ENCODE measurements around the gene ARIH2. TPM values are rescaled to one million over a fixed set of nuclear protein-coding genes. Genes with fewer than 3 reads are reported as not detected.

The ARIH2 gene
- total and polyA plus RNA-seq, 2 of the 8 experiments (the other 6 are each of a cell fraction or from before 2014, with no cell fraction given): 72.9 to 136 TPM

DNA sequence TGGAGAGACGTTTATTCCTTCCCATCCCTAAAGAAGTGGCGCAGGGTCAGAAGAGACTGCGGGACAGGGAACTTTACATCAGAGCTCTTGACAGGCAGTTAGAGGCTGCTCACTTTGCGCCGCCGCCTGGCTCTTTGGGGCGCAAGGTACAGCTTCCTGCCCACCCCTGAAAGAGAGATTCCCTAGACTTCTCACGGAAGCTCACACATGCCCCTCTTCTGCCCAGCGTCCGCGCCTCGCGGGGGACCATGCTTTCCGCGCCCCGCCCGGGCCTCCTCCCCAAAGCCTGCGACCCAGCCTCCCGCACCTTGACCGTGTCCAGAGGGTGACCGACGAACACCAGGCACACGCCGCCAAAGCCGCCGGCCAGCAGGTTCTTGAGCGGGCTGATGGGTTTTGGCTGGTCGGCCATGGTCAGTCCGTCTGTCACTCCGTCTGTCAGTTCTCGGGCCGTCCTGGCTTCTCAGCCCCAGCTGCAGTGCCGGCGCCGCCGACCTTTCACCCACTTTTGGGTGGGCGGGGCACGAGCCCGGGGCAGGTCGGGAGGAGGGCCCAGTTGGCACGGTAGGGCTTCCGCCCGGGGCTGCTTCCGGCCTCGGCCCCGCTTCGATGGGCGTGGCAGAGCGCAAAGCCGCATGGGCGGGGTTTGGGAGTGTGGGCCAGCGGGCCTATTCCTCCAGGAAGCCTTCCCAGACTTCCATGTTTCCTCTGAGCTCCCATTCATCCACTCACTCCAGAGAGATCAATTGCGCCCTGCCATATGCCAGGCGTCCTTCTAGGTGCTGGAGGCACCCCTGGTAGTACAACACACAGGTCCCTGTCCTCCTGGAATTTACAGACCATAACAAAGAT is 20.0 kb upstream of the ARIH2 start, which contains the start of gene SLC25A20:
Gene SLC25A20, minus strand, starts transcription at position 500 of the 852 bp plus-strand sequence. Its CDS starts 88 bp downstream, at position 412.
- POLR2A ChIA-PET (ENCODE audit: partially characterized antibody): interaction anchor here (0.7 to 2.4 kb wide), 8 partner anchors 10 to 182 kb away, joined by 3 to 11 read pairs (median 4); partner anchors contain the start of genes PRKAR2A and WDR6
- no peaks in the 10 kb centered on the region for H3K79me1 ChIP-seq (ENCODE audit: low read depth, low read length)
- peak; percentile 7 for FAIRE-seq
- TF ChIP-seq ZNF274 (IDR thresholded peaks at IDR 0.05; ENCODE audit: borderline replicate concordance, extremely low read depth, low read length) (no peak), TCF12 (IDR thresholded peaks at IDR 0.05; ENCODE audit: low read depth, low read length) (no peak), CHD1 (IDR thresholded peaks at IDR 0.05; ENCODE audit: low read depth, low read length) (no peak), NRF1 (IDR thresholded peaks at IDR 0.05; ENCODE audit: low read depth, low read length) (no peak), TAF1 (IDR thresholded peaks at IDR 0.05; ENCODE audit: low read depth, low read length) (peak; percentile 68), CBX5 (IDR thresholded peaks at IDR 0.05; ENCODE audit: low read depth, low read length) (no peak), CTBP2 (IDR thresholded peaks at IDR 0.05; ENCODE audit: borderline replicate concordance, insufficient read depth, insufficient read length, low read length) (peak; percentile 63), GABPA (IDR thresholded peaks at IDR 0.05; ENCODE audit: borderline replicate concordance, insufficient read depth, low read length) (peak; percentile 66; the same call in 1 of the 2 replicates), RAD21 (IDR thresholded peaks at IDR 0.05 in 1 of 2, conservative IDR thresholded peaks at IDR 0.05 in 1 of 2; ENCODE audit: low read depth in 2 of 2, low read length in 2 of 2) (no peak), SP2 (IDR thresholded peaks at IDR 0.05; ENCODE audit: low read length) (no peak), ASH2L (IDR thresholded peaks at IDR 0.05; ENCODE audit: low read length) (no peak)

More for the DNA sequence above, 20.0 kb upstream of the ARIH2 start, which contains the start of gene SLC25A20:
- Histone ChIP-seq H3K18ac (ENCODE audit: extremely low read depth, low read length) (no peak within 1 kb of the TSS; the same call in 1 of the 2 replicates), H3K4me1 (replicated peaks in 1 of 4; ENCODE audit: control insufficient read depth in 3 of 4, insufficient read depth in 4 of 4, low read length in 3 of 4) (peaks cover 0 to 6% (median 3%) of the 10 kb centered on the region in 4 experiments; a peak in 2 of 7 replicates), H2BK12ac (ENCODE audit: low read depth, low read length) (no peak within 1 kb of the TSS), H2AFZ (ENCODE audit: low read length) (peak within 1 kb of the TSS; percentile 86), H3K4me2 (ENCODE audit: insufficient read depth in 1 of 2, low read depth in 2 of 2, low read length in 2 of 2) (peak within 1 kb of the TSS; percentile 56 to 86), H3K23me2 (ENCODE audit: low read depth, low read length) (peaks cover 3% of the 10 kb centered on the region; the same call in 1 of the 2 replicates), H4K5ac (ENCODE audit: insufficient read length, low read depth, low read length) (peak within 1 kb of the TSS; percentile 42), H3K36me3 (ENCODE audit: control insufficient read depth in 2 of 4, insufficient read depth in 4 of 4, low read length in 3 of 4) (no peaks in the 10 kb centered on the region), H4K8ac (ENCODE audit: extremely low read depth, insufficient read depth, low read length) (no peak within 1 kb of the TSS), H3K4me3 (ENCODE audit: extremely low read depth in 1 of 4, insufficient read depth in 2 of 4, low read depth in 3 of 4, low read length in 4 of 4) (peak within 1 kb of the TSS; percentile 71 to 83 (median 76)), H3K4ac (replicated peaks; ENCODE audit: insufficient read length, low read depth, low read length) (no peak within 1 kb of the TSS), H3K14ac (ENCODE audit: insufficient read length) (no peak within 1 kb of the TSS), H2BK20ac (ENCODE audit: low read length) (no peak within 1 kb of the TSS), H3K27me3 (replicated peaks in 1 of 4; ENCODE audit: control insufficient read depth in 3 of 4, extremely low read depth in 1 of 4, insufficient read depth in 3 of 4, low read length in 3 of 4) (no peaks in the 10 kb centered on the region), H2BK120ac (replicated peaks; ENCODE audit: low read depth, low read length) (no peak within 1 kb of the TSS), H3K27ac (ENCODE audit: low read depth, low read length) (no peak within 1 kb of the TSS), H2BK15ac (ENCODE audit: low read length) (no peak within 1 kb of the TSS), H3K79me2 (ENCODE audit: control insufficient read depth in 1 of 2, insufficient read depth in 2 of 2, low read length in 2 of 2) (no peaks in the 10 kb centered on the region), H3K56ac (replicated peaks; ENCODE audit: insufficient read length, low read depth, low read length) (no peak within 1 kb of the TSS), H4K20me1 (replicated peaks in 1 of 2; ENCODE audit: control insufficient read depth in 1 of 2, insufficient read depth in 2 of 2, low read length in 2 of 2) (peaks cover 0 to 2% of the 10 kb centered on the region in 2 experiments), H3K23ac (ENCODE audit: insufficient read length) (no peak within 1 kb of the TSS), H4K91ac (replicated peaks; ENCODE audit: insufficient read length, low read length) (no peak within 1 kb of the TSS), H3K9me3 (ENCODE audit: insufficient read depth in 2 of 2, low read depth in 1 of 2, low read length in 1 of 2) (no peaks in the 10 kb centered on the region), H2BK5ac (ENCODE audit: low read depth, low read length) (no peak within 1 kb of the TSS), H2AK5ac (ENCODE audit: low read depth, low read length) (no peak within 1 kb of the TSS), H3K9ac (replicated peaks in 1 of 4; ENCODE audit: extremely low read depth in 1 of 4, low read depth in 3 of 4, low read length in 3 of 4) (peak within 1 kb of the TSS in 1 of 4 experiments; percentile 13; a peak in 2 of 7 replicates)
- peak; percentile 85 to 95 for DNase-seq (ENCODE audit: low read depth in 1 of 2, low spot score in 2 of 2)
- 4% methylated on average over 53 of the region's 54 CpGs; no CpG with 5 or more reads in 1 of the 2 experiments for WGBS, 2 experiments (ENCODE audit: extremely low coverage in 1 of 2, insufficient coverage in 1 of 2, insufficient read length in 1 of 2, insufficient replicate concordance in 2 of 2, low coverage in 1 of 2, low lambda C conversion rate in 2 of 2, missing lambda C conversion rate in 1 of 2)
- CTCF ChIA-PET (ENCODE audit: partially characterized antibody): interaction anchor here (0.7 to 3.4 kb wide), 8 partner anchors 10 to 214 kb away, joined by 3 to 11 read pairs (median 4); no protein-coding TSS in a partner anchor

All from H1 (cell line).